Activated gamma-delta T cell (primary cell): Measurements from ENCODE around the gene PLD6.

Experiments used
- DNase-seq: peaks from one replicate; lab custom pipeline; 2025; lab: John Stamatoyannopoulos, UW

PLD6 gene

DNA sequence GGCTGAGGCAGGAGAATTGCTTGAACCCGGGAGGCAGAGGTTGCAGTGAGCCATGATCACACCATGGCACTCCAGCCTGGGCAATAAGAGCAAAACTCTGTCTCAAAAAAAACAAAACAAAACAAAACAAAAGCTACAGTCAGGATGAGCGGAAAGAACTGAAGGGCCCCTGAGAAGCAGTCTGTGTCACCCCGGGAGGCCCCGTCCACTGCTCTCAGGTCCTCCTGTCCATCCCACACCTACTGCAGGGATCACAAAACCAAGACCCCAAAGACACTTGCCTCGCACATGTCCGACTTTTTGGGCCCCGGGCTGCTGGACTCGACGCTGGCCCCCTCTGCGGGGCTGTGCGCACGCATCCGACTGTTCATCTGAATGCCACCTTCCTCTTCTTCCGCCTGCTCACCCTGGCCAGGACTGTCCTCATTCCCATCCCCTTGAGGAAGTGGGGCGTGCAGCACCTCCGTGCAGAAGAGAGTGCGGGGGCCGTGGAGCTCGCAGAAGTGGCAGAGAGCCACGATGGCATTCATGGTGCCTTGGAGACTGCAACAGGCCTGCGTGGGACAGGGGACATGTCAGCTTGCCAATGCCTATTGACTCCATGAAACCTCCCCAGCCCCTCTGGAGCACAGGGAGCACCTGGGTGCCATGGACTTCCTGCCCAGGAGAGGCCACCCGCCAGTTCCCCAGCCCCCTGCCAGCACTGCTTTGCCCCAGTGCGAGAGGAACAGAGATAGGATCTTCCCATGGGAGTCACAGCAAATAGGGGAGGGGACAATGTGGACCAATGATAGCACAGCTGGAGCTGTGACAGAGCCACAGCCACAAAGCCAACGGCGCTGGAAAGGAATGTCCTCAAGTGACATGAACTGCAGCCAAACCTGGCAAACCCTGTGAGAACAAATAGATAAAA lies 21.7 kb upstream of the PLD6 start:
- no peak for DNase-seq

DNA sequence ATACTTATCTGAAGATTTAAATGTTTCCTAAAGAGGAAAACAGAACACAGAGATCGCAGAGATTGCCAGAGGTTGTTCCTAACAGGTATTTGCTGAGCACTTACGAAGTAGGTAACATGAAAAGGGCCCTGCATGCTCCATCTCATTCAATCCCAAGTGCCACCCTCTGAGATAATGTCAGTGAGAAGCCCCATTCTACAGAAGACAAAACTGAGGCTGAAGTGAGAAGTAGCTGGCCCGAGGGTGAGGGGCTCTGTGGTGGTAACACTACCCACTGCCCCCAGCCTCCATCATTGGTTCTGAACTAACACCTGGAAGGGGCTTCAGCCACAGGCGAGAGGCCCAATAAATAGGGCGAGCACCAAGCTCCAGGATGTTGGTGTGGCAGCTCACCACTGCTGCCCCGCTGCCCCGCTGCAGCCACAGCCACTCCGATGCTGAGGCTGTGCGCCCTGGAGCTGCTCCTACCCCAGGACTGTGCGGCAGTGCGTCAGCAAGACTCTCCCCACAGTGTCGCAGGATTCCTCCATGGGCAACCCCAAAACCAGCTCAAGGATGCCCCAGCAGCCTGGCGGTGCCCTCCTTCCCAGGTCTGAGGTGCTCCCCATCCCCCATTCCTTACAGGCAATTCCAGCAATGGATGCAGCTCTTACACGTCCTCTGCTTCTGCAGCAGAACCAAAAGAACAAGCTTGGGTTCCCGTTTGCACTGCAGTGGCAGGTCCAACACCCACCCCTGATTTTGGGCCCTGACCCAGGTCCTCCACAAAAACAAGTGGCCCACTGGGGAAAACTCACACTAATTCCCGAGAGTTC lies 20.5 kb upstream of the PLD6 start:
- no peak for DNase-seq

DNA sequence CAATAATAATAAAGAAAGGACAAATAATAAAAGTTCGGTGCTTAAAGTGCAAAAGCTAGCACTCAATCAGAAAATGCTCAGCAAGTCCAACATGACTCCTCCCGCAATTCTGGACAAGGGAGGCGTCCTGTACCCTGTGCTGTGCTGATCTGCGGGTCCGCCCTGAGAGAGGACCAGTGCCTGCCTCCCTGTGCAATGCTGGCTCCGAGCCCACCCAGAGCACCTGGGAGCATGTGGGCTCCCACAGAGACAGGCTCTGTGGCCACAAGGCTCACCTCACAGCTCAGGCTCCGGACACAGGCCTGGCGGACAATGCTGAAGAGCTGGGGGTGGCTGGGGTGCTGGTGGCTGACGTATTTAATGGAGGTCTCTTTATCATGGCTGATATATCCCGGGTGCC lies 19.8 kb upstream of the PLD6 start:
- DNase-seq = no peak

DNA sequence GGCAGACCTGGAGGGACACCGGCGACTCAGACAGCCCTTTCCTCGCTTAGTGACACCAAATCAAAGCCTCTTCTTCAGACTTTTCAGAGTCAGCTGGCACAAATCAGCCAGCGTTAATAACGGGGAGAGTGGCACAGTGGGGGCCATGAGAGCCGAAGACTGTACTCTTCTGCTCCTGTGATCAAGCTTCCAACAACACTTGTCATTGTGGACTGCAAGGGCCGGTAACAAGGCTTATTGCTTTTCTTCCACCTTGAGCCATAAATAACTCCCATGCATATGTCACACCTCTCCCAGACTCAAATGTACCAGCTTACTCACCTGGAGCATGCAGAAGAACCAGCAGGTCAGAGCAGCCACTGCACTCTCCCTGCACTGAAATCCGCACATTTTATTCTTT lies 18.0 kb upstream of the PLD6 start:
- DNase-seq = no peak

DNA sequence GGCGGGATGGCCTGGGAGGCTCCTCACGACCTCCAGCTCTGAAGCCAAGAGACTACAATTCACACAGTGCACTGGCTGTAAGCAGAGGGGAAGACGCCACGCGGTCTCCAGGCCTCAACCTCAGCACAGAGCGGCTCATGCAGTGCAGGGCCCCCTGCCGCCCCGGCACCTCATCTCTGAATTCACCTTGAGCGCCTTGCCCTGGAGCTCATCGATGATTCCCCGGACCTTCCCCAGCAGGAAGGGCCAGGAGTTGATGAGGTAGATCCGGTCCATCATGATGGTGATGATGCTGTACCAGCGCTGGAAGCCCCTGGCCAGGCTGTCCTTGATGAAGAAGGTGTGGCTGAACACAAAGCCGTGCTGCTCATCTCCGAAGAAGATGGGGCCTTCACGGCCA lies 17.6 kb upstream of the PLD6 start:
- DNase-seq = no peak

DNA sequence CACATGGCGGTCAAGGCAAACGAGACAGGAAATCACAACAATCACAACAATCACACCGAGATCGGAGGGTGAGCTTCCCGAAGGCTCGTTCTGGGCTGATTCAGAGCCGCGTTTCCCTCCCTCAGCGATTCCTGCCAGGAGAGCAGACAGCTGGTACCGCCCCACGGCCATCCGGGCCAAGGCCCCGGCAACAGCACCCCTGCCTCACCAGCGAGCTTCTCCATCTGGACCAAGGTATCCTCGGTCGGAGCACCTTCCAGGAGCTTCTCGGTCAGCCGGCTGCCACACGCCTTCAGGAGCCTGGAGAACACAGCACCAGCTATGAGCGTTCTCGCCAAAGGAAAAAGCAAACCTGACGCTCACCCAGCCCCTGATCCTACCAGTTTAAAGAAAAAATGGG lies 15.2 kb upstream of the PLD6 start:
- no peak for DNase-seq

DNA sequence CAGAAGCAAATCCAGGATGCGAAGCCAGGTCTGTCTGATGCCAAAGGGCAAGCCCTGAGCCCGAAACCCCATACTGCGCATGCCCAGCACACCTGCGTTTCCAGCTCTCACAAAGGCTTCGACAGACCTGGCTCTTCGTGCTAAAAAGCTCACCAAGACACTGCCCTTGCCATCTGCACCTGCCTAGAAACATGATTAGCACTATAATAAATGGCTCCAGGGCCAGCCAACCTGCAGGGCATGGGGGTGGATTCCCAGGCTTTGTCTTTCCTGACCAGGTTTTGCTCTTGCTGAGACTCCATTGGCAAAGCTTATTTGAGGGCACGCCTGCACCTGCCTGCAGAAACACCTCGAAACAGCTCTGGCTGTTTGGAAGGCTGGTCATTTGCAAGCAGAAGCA lies 14.4 kb upstream of the PLD6 start:
- DNase-seq = no peak

DNA sequence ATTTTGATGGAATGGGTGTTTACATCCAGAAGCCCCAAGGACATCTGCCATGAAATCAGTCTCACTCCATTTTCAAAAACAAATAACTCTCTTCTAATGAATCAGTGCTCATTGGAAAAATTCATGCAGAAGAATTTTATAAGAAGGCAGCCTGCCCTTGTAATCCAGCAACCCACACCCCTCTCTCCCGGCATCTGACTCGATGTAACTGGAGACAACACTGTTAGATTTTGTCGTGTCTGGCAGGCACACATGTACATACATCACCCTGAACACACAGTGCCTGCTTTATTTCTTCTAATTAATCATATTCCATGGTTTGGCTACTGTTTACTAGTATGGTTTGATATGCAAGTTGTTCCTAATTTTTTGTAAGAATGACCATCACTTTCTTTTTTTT lies 11.9 kb upstream of the PLD6 start:
- DNase-seq = no peak

DNA sequence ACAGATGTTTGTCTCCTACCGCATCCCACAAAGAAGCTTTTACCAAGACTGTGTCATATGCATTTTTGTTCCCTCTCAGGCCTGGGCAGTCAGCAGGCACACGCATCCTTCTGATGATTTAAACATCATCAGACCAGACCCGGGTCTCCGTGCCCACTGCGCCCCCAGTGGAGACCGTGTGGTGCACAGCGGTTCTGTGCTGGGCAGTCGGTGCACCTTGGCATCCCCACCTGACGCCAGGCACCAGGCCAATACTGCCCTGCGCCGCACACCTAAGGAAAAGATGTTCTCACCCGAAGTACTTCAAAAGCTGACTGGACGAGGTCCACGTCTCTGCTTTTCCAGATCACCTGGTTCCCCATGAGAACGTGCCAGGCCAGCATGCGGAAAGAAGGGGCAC lies 10.6 kb upstream of the PLD6 start:
- no peak for DNase-seq

DNA sequence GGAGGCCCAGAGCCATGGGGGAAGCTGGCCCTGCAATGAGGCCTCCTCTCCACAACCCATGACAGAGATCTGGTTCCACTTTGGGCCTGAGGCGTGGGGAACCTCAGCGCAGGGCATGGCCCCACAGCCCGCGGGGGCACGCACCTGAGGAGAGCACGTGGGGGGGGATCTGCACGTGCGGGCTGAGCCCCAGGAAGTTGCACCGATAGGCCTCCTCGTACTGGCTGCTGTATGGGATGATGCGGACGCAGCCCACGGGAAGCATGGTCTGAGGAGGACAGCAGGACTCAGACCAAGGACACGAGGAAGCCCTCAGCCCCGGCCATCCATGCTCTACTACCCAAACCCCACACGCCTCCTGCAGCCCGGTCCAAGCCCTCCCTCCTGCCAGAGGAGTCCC lies 10.1 kb upstream of the PLD6 start:
- DNase-seq = no peak

DNA sequence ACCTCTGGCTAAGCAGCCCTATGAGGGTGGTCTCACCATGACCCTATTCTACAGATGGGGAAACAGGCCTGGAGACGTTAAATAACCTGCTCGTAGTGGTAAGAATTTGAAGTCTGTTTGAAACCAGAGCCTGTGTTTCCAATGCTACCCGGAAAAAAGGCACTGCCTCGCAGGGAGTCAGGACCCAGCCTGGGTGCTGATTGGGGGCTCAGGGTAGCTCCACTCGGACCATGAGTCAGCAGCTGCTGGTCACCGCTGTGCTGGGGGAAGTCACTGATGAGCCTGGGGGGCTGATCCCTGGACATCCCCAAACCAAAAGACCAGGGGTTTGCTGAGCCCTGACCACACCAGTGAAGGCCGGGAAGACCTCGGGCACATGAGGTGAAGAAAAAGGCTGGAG lies 9.4 kb upstream of the PLD6 start:
- no peak for DNase-seq

DNA sequence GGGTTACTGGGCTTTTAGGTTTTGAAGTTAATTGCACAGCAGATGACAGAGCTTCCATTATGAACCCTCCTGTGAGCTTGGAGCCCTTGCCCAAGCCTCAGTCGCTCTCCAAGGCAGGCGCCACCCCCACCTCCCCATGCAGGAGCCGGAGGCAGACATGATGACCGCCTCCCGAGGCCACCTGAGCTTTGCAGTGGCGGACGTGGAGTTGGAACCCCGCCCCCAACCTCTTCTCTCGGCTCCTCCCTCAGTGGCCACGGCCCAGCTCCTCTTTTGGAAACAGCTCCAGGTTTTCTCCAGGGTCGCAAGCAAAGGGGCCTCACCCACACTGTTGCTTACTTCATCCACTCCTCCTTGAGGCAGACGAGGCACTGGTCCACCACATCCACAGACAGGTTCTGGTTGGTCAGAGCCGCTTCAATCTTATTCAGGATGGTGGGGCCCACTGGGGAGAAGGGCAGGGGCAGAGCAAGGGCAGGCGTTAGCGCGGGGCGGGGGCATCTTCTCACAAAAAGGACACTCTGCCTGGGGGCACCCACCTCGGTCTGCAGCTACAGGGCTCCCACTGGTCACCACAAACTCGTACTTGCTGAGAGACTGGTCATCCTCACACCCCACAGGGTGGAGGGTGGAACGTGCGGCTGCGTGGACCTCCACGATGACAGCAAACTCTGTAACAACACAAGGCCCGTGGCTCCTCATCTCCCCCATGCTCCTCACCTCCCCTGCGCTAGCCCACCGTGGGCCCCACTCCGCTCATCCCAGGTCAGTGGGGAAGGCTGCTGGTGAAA lies 8.7 kb upstream of the PLD6 start:
- no peak for DNase-seq

DNA sequence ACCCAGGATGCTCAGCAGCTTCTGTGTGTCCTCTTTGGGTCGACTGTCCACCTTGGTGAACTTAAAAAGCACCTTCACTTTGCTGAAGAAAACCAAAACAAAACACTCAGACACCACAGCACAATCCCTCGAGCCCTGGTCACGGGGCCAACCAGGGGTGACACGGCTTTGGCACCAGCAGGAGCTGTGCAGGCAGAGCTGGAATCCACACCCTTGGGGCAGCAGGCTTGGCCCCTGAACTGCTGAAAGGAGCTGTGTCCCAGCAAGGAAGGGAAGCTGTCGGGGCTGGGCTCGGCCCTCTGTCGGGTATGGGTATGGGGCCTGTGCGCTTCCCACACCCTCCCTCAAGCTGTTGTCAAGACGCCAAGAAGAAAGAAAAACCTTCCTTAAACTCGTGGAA lies 7.6 kb upstream of the PLD6 start:
- DNase-seq = no peak

DNA sequence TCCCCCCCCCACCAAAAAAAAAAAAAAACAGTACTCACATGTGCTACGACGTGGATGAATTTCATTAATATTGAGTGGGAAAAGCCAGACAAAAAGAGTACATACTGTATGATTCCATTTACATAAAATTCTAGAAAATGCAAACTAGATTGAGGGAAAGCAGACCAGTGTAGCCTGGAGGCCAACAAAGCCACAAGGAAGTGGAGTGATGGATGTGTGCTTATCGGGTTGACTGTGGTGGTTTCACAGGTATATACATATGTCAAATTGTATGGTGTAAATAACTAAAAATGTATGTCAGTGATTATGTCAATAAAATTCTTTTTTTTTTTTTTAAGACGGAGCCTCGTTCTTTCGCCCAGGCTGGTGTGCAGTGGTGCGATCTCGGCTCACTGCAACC lies 1.9 kb upstream of the PLD6 start:
- no peak for DNase-seq

DNA sequence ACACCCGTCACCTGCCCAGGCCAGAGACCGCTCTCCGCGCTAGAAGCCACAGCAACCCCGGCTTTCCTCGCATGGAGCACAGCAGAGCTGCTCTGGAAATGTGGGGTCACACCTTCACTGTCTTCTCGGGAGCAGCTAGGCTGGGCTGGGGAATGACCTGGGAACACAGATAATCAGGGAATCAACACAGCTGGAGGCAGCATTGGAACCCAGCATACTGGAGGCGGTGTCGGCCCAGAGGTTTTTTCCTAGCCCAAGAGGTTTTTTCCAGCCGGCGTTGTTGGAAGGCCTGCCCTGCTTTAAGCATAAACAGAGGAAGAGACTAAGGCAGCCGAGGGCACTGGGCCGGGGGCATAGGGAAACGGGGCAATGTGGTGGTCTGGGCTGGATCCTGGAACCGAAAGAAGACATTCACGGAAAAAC lies 791 bp upstream of the PLD6 start:
- no peak for DNase-seq

DNA sequence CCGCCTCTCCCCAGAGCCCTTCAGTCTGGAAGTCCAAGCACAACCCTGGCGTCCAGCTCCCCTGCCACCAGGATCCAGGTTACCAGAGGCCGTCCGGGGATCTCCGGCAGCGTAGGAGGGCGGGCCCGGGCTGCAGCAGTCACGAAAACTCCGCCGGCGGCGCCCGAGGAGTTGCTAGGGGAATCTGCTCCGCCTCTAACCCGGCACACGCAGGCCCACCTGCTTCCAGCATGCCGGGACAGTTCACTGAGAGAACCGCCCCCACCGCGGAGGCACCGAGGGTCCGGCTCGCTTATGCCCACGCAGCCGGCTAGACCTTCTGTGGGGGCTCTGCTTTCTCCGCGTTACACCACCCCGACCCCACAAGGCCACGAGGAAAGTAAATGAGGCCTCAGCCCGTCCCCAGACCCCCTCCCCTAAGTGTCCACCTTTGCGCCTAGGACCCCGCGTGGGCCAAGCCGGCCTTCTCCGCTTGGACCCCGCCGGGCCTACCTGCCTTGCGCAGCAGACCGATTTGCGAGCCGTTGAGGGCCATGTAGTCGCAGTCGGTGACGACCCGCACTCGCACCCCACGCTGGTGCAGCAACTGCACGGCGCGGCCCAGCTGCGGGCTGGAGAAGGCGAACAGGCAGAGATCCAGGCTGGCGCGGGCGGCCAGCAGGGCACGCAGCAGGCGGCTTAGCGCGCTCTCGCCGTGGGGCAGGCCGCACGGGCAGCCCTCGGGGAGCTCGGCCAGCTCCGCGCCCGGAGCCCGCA lies 587 bp downstream of the PLD6 start:
- peak; percentile 39 for DNase-seq

DNA sequence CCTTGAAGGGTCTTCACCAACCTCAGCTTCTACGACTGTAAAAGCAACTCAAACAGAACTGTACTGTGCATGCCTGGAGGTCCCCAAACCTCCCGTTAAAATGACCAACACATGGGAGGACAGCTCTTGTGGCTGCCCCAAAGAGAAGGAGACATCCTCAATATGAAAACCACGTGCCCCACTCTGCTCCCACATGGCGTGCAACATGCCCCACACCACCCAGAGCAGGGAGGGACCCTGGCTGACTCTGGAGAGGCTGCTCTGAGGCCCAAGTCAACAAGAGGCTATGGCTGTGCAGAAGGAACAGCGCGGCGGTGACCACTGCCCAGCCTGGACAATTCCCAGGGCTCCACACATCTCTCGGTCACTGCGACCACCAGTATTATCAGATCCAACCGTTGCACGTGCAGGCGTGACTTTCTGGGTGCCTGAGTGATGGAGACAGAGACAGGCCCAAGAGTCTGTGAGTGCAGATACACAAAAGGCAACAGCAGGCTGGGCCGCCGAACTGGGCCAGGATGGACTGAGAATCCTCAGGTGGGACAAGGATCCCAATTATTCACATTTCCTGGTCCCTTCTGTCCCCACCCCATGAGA lies 1.4 kb downstream of the PLD6 start:
- DNase-seq = no peak

DNA sequence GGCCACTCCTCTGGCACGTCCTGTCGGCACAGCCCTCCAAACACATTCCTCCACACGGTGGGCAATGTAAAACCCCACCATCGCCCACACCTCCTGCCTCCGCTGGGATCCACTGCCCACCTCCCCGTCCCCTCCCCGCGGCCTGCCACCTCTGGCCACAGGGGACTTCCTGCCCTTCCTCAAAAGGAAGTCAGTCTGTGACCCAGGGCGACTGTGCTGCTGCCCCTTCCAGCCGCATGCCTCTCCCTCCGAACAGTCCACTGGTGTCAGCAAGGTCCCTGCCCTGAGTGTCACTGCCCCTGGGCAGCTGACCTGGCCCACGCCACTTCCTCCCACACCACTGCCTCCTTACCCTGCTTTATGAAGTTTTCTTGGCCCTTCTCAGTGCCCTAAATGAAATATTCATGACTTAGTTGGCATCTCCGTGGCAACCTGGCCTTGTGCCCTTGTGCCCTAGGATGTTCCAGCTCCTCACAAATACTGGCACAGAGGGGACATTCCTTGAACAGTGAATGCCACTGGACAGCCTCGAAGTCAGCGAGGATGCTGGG lies 2.0 kb downstream of the PLD6 start:
- no peak for DNase-seq

DNA sequence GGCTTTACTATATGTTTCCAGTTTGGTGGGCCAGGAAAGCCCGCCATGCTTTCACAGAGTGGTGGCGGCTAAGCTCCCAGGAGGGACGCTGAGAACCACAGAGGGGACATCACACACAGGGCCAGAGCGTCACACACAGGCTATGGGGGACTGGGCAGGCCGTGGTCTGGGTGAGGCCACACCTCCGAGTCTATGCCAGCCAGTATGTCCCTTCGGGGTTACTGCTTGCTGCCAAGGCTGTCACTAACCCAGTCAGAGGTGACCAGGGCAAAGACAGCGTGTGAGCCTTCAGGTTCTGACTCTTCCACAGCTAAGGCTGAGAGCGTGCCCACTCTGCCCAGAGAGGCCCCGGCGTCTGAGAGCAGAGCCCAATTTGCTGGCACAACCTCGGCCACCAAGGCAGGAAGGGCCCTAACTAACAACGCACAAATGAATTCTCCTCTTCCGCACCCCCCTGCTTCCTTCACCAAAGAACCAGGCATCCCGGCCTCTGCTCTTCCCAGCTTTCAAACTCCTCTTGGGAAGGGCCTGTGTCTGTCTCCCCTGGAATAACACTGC lies 2.9 kb downstream of the PLD6 start:
- DNase-seq = no peak

DNA sequence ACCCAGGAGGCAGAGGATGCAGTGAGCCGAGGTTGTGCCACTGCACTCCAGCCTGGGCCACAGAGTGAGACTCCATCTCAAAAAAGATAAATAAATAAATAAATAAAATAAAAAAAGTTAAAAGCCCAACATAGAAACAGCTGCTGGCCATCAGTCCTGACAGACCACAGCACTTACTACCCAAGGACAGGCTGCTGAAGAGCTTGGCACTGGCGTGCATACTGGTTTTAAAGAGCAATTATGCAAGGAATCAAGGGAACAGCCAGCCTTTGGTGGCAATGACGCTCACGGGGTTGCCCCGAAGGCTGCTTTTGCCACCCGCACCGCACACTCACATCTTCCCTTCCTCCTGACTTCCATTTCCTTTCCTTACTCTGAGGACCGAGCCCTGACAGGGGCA lies 4.2 kb downstream of the PLD6 start:
- no peak for DNase-seq

DNA sequence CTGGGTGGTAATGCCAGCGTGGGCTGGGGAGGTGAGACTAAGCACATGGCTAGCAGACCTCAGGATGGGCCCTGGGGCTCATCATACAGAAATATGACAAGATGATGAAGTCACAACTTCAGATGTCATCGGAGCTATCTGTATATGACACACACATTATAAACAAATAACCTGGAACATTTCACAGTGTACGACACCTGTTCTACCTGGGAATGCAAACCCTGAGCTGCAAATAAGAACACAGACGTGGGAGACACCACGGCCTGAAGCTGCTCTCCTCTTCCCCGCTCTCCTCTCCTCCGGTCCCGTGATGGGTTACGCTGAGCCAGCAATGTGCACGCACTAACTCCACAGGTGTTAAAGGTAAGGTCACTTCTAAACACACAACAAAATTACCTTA lies 4.9 kb downstream of the PLD6 start:
- DNase-seq = no peak
